ENCODE data around the gene SEC61B. TPM values are rescaled to one million over a fixed set of nuclear protein-coding genes. Genes with fewer than 3 reads are reported as not detected.
"Not testable (repeated sequence)": the region's sequence is repeated elsewhere in the genome, so short reads cannot be mapped to it uniquely, and the experiment has no call there.

The SEC61B gene
- total RNA-seq, 2 donors from 2014 or later = 64.6 to 74.4 TPM

DNA sequence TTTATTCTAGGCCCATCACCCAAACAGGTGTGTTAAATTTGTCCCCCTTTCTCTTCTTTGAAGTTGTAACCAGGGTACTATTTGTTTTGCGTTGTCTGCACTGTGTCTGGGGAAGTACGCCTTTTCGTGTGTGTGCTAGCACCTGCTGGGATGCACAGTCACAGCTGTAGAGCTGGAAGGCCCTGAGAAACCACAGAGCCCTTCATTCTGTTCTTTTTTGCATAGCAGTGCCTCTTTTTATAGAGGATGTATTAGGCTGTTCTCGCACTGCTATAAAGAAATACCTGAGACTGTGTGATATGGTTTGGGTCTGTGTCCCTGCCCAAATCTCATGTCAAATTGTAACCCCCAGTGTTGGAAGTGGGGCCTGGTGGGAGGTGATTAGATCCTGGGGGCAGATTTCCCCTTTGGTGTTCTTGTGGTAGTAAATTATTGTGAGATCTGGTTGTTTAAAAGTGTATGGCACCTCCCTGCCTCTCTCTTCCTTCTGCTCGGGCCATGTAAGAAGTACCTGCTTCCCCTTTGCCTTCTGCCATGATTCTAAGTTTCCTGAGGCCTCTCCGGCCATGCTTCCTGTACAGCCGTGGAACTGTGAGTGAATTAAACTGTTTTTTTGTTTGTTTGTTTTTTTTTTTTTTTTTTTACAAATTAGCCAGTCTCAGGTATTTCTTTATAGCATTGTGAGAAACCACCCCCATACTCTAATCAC lies 14.0 kb downstream of the SEC61B start:
- peaks cover 11% of the 10 kb centered on the region for H3K36me3 ChIP-seq
- no peaks in the 10 kb centered on the region for H3K27me3 ChIP-seq (replicated peaks; ENCODE audit: insufficient read depth)
- no peak overlapping the region for H3K27ac ChIP-seq
- ATAC-seq (ENCODE audit: insufficient number of reproducible peaks, low FRiP score, low read depth) (no peak), DNase-seq (ENCODE audit: low spot score) (no peak)
- no peaks in the 10 kb centered on the region for H3K9me3 ChIP-seq
- no peak for TF ChIP-seq CTCF (IDR thresholded peaks at IDR 0.05)
- no peaks in the 10 kb centered on the region for H3K4me1 ChIP-seq (ENCODE audit: control insufficient read depth in 1 of 2, low read depth in 2 of 2)
- no peak overlapping the region for H3K4me3 ChIP-seq

- TF ChIP-seq CTCF (IDR thresholded peaks at IDR 0.05) = no peak
- no peak overlapping the region for H3K4me3 ChIP-seq
- no peaks in the 10 kb centered on the region for H3K4me1 ChIP-seq (ENCODE audit: control insufficient read depth in 1 of 2, low read depth in 2 of 2)
- H3K27me3 ChIP-seq (replicated peaks; ENCODE audit: insufficient read depth) = no peaks in the 10 kb centered on the region
- H3K9me3 ChIP-seq = no peaks in the 10 kb centered on the region
- H3K27ac ChIP-seq = no peak overlapping the region
- H3K36me3 ChIP-seq = peaks cover 2% of the 10 kb centered on the region
- DNase-seq (ENCODE audit: low spot score) = no peak
- ATAC-seq (ENCODE audit: insufficient number of reproducible peaks, low FRiP score, low read depth) = no peak
Observed at GRCh38 chr9:99237356-99237755, 15.3 kb downstream of the SEC61B start.

GRCh38 chr9:99237849-99238248 lies 15.8 kb downstream of the SEC61B start:
- H3K4me3 ChIP-seq; H3K27me3 ChIP-seq (replicated peaks; ENCODE audit: insufficient read depth); H3K9me3 ChIP-seq; H3K27ac ChIP-seq; H3K36me3 ChIP-seq; H3K4me1 ChIP-seq (ENCODE audit: control insufficient read depth in 1 of 2, low read depth in 2 of 2); DNase-seq (ENCODE audit: low spot score); ATAC-seq (ENCODE audit: insufficient number of reproducible peaks, low FRiP score, low read depth): not testable (repeated sequence)

DNA sequence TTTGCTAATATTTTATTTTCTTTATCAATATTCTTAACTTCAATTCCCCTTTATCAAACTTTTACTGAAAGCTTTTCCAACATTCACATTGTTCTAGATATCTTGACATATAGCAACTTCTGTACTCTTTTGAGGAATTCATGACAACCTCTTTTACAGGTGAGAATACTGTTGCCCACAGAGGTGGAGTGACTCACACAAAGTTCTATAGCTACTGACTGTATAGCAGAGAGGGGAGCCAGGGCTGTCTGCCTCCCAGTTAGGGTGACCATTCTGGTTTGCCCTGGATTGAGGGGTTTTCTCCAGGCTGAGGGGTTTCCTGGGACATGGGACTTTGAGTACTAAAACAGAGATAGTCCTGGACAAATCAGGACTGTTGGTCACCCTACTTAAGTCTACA lies 16.2 kb downstream of the SEC61B start:
- Histone ChIP-seq H3K36me3 (peaks cover 2% of the 10 kb centered on the region), H3K4me3 (no peak overlapping the region), H3K27ac (no peak overlapping the region), H3K27me3 (replicated peaks; ENCODE audit: insufficient read depth) (no peaks in the 10 kb centered on the region), H3K9me3 (no peaks in the 10 kb centered on the region), H3K4me1 (ENCODE audit: control insufficient read depth in 1 of 2, low read depth in 2 of 2) (no peaks in the 10 kb centered on the region)
- TF ChIP-seq CTCF (IDR thresholded peaks at IDR 0.05) = no peak
- no peak for ATAC-seq (ENCODE audit: insufficient number of reproducible peaks, low FRiP score, low read depth)
- DNase-seq (ENCODE audit: low spot score) = no peak

DNA sequence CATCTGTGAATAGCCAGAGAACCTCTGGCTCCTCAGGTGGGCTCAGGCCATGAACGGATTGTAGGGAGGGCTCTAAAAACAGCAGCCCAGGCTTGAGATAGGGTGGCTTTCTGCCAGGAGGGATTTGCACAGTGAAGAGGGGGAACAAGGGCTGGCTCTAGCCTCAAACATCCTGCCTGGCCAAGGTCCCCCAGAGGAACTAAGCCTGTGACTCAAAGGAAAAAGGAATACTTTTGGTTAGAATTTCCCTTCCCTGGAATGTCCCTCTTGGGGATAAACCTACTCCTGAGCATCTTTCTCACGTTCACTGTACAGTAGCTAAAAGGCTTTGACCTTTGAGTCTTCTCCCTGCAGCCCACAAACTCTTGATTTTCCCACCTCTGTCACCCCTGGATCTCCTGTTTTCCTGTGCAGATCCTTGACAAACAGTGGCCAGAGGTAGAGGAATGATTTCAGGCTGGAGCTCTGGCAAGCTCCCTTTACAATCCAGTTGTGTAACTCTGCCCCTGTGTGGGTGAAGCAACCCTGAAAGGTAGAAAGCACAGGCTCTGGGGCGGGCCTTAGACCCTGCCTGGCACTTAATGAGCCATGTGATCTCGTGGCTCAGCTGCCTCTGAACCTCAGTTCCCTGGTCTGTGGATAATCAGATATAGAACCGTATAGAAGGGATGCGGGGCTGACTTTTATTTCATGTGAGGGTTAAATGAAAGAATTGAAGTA lies 17.4 kb downstream of the SEC61B start:
- ATAC-seq (ENCODE audit: insufficient number of reproducible peaks, low FRiP score, low read depth) (no peak), DNase-seq (ENCODE audit: low spot score) (no peak)
- Histone ChIP-seq H3K9me3 (no peaks in the 10 kb centered on the region), H3K4me1 (ENCODE audit: control insufficient read depth in 1 of 2, low read depth in 2 of 2) (no peaks in the 10 kb centered on the region), H3K27ac (no peak overlapping the region), H3K4me3 (no peak overlapping the region), H3K27me3 (replicated peaks; ENCODE audit: insufficient read depth) (no peaks in the 10 kb centered on the region), H3K36me3 (peaks cover 2% of the 10 kb centered on the region)
- TF ChIP-seq CTCF (IDR thresholded peaks at IDR 0.05) = no peak
